Heart left ventricle (tissue), 16 donors: ENCODE data around the gene FAM120B. TPM values are rescaled to one million over a fixed set of nuclear protein-coding genes. Genes with fewer than 3 reads are reported as not detected.

Source experiments
- ATAC-seq, 4 donors: fragments of 200-7000 bp; cut with Tn5 transposase; one replicate each; pipeline ENCODE4 v1.9.1; 2020 to 2022; ENCODE audit warnings: moderate library complexity in 4 of 4, mild to moderate bottlenecking in 3 of 4, moderate number of reproducible peaks in 1 of 4
- DNase-seq, 5 donors: peaks; one replicate each; pipeline ENCODE4 v3.0.0-alpha.2; 2020
- H3K27ac ChIP-seq, 12 donors: fragments of 200-600 bp; sonication (generic) in 4 of 12; one replicate each; pipeline versions ENCODE4 v1.5.0 to v1.8.0; 2016 to 2022; ENCODE audit warnings: mild to moderate bottlenecking in 2 of 12
- H3K27me3 ChIP-seq, 9 donors: fragments of 200-600 bp; sonication (generic) in 2 of 9; one replicate each; pipeline versions ENCODE4 v1.5.1 to v1.8.0; 2016 to 2022; ENCODE audit warnings: mild to moderate bottlenecking in 3 of 9
- H3K36me3 ChIP-seq, 9 donors: fragments of 200-600 bp; sonication (generic) in 2 of 9; one replicate each; pipeline versions ENCODE4 v1.5.0 to v1.8.0; 2018 to 2022; ENCODE audit warnings: mild to moderate bottlenecking in 2 of 9
- H3K4me1 ChIP-seq, 12 donors: fragments of 200-600 bp; sonication (generic) in 4 of 12; one replicate each; pipeline versions ENCODE4 v1.5.0 to v1.8.0; 2016 to 2022; ENCODE audit warnings: mild to moderate bottlenecking in 3 of 12
- H3K4me3 ChIP-seq, 12 donors: fragments of 200-600 bp; sonication (generic) in 4 of 12; one replicate each; pipeline versions ENCODE4 v1.5.0 to v1.8.0; 2017 to 2022; ENCODE audit warnings: mild to moderate bottlenecking in 9 of 12, moderate library complexity in 4 of 12
- H3K9me3 ChIP-seq, 12 donors: fragments of 200-600 bp; sonication (generic) in 4 of 12; one replicate each; pipeline versions ENCODE4 v1.5.0 to v1.8.0; 2016 to 2022; ENCODE audit warnings: mild to moderate bottlenecking in 1 of 12
- CTCF ChIP-seq, 12 donors: fragments of 200-600 bp; sonication (generic) in 4 of 12; IDR thresholded peaks; one replicate each; pipeline versions ENCODE4 v1.5.0 to v1.8.0; 2018 to 2022; ENCODE audit warnings: antibody characterized with exemption in 12 of 12, mild to moderate bottlenecking in 5 of 12
- POLR2A ChIP-seq, 2 donors: fragments of 450-650 bp; IDR thresholded peaks; one replicate each; pipeline ENCODE4 v1.6.1; 2017; ENCODE audit warnings: antibody characterized with exemption in 2 of 2, mild to moderate bottlenecking in 2 of 2, moderate library complexity in 2 of 2
- WGBS, 4 donors: extraction: QIAGEN DNeasy Blood & Tissue Kit in 2 of 4; methylation state at CpG; one replicate each; pipeline versions ENCODE4 v1.1.5 to v1.1.7; 2013 to 2018; 5-methylcytosine and 5-hydroxymethylcytosine counted together
- intact Hi-C, 10 donors: fragments of 100-400 bp; cut with DNase I; formaldehyde crosslinking; loops; one replicate each; pipeline versions ENCODE4 v1.11.1 to v1.14.2; 2022
- polyA plus RNA-seq, 2 donors: library from polyadenylated mRNA; stranded (reverse); fragments of 200-250 nt; gene quantifications; one replicate each; pipeline ENCODE4 v1.2.3, GENCODE V29; 2013
- total RNA-seq, 9 donors: library from RNA; depleted of rRNA in 2 of 9; stranded (reverse); fragments of >200 nt in 2 of 9; fragmentation: NEBNext Ultra II Directional in 3 of 9; extraction: Animal tissue kit (Norgen Biotek cat#: 25700) in 3 of 9; gene quantifications; one replicate each; pipeline versions ENCODE4 v1.1.0 to v1.2.4, GENCODE V29; 2016 to 2023
- donor health status: ischemic (EF 13 %, LVEDD 7.1; RV severe dilation, severe dysfunction).
- donor health status: healthy with polysubstance abuse.
- donor health status: DM: no; HTN: yes; CAD: no.
- donor health status: DM: no; HTN: no; CAD: no.
- donor health status: ischemic (EF 25% LVEDD 6.9; RV normal size, moderate dysfunction).
- donor health status: ischemic (EF 25% LVEDD 5.7; RV mildly dilated, moderate dysfunction).
- donor health status: healthy.
- donor health status: DM: yes; HTN: yes; CAD: no.
- donor health status: ischemic (EF 35%, LVEDD 5.7; RV mildly dilated, moderate dysfunction).
- donor health status: nonischemic (EF 11% LVEDD 7.7; RV severe dilation, severe dysfunction).
- donor health status: DM: yes; HTN: yes; CAD: no.
- donor health status: PGD.
- donor health status: ischemic (EF 29% LVEDD 5.4; RV normal size, mild dysfunction).
- donor health status: nonischemic (EF 23%, LVEDD 6.1; RV moderate dilation, normal function).

FAM120B gene
- total and polyA plus RNA-seq, 11 donors: 6.6 to 29.4 (median 18.5) TPM

- WGBS, 4 donors: 99 to 100% (median 100%) methylated on average over 1 of the region's 1 CpG
- no peak overlapping the region for H3K27ac ChIP-seq
- no peaks in the 10 kb centered on the region for H3K36me3 ChIP-seq
- H3K4me3 ChIP-seq: no peak overlapping the region
- intact Hi-C loops: loop anchor here in 3 of 10 donors (10.0 kb wide), 2 partner anchors 224 to 234 kb away; no protein-coding TSS in a partner anchor
- DNase-seq (no peak), ATAC-seq (no peak)
- H3K9me3 ChIP-seq: no peaks in the 10 kb centered on the region
- peaks cover 4 to 26% (median 10%) of the 10 kb centered on the region in 9 donors for H3K27me3 ChIP-seq
- TF ChIP-seq CTCF (IDR thresholded peaks at IDR 0.05) (no peak), POLR2A (IDR thresholded peaks at IDR 0.05) (no peak)
- peaks cover 2 to 21% (median 14%) of the 10 kb centered on the region in 12 donors for H3K4me1 ChIP-seq
Observed at GRCh38 chr6:170301184-170301583, 5.4 kb upstream of the FAM120B start.

- no peaks in the 10 kb centered on the region for H3K36me3 ChIP-seq
- ATAC-seq (peak in 2 of 4 donors; percentile 7 to 35), DNase-seq (no peak)
- intact Hi-C loops: loop anchor here in 5 of 10 donors (5.0 to 10.0 kb wide), 4 partner anchors 216 to 264 kb away; no protein-coding TSS in a partner anchor
- TF ChIP-seq CTCF (IDR thresholded peaks at IDR 0.05) (no peak), POLR2A (IDR thresholded peaks at IDR 0.05) (no peak)
- peak overlapping the region in 10 of 12 donors; percentile 66 to 96 (median 88) for H3K27ac ChIP-seq
- WGBS, 4 donors: 11 to 13% (median 12%) methylated on average over 24 to 29 of the region's 29 CpGs
- H3K4me1 ChIP-seq: peaks cover 5 to 49% (median 35%) of the 10 kb centered on the region in 12 donors
- H3K9me3 ChIP-seq: no peaks in the 10 kb centered on the region
- H3K27me3 ChIP-seq: no peaks in the 10 kb centered on the region
- H3K4me3 ChIP-seq: peak overlapping the region; percentile 77 to 99 (median 94)
Observed at GRCh38 chr6:170305805-170306323, 694 bp upstream of the FAM120B start.

- Histone ChIP-seq H3K9me3 (no peaks in the 10 kb centered on the region), H3K27ac (peak overlapping the region; percentile 79 to 96 (median 92)), H3K4me3 (peak overlapping the region; percentile 77 to 99 (median 94)), H3K36me3 (no peaks in the 10 kb centered on the region), H3K27me3 (no peaks in the 10 kb centered on the region), H3K4me1 (peaks cover 5 to 50% (median 35%) of the 10 kb centered on the region in 12 donors)
- no peak for ATAC-seq
- TF ChIP-seq CTCF (IDR thresholded peaks at IDR 0.05) (no peak), POLR2A (IDR thresholded peaks at IDR 0.05) (no peak)
- no peak for DNase-seq
- intact Hi-C loops: loop anchor here in 5 of 10 donors (5.0 to 10.0 kb wide), 4 partner anchors 215 to 265 kb away; no protein-coding TSS in a partner anchor
- WGBS, 4 donors: 6 to 8% (median 8%) methylated on average over 15 of the region's 15 CpGs
Observed at GRCh38 chr6:170307080-170307545, 555 bp downstream of the FAM120B start.

GRCh38 chr6:170308761-170309160, 2.2 kb downstream of the FAM120B start:
- H3K9me3 ChIP-seq: no peaks in the 10 kb centered on the region
- TF ChIP-seq POLR2A (IDR thresholded peaks at IDR 0.05) (no peak), CTCF (IDR thresholded peaks at IDR 0.05) (no peak)
- no peak overlapping the region for H3K4me3 ChIP-seq
- no peaks in the 10 kb centered on the region for H3K36me3 ChIP-seq
- no peak for ATAC-seq
- DNase-seq: no peak
- 92 to 99% (median 96%) methylated on average over 1 of the region's 1 CpG for WGBS, 4 donors
- peaks cover 5 to 61% (median 40%) of the 10 kb centered on the region in 12 donors for H3K4me1 ChIP-seq
- intact Hi-C loops: loop anchor here in 5 of 10 donors (5.0 to 10.0 kb wide), 4 partner anchors 214 to 266 kb away; no protein-coding TSS in a partner anchor
- no peaks in the 10 kb centered on the region for H3K27me3 ChIP-seq
- H3K27ac ChIP-seq: no peak overlapping the region
